GM23248 (cell line): ENCODE measurements around the gene CHTF18.

Experiments
- EZH2 ChIP-seq: fragments of 200-600 bp; sonication (generic); IDR thresholded peaks from 2 replicates; pipeline ENCODE4 v1.6.1; 2018; ENCODE audit warnings: antibody characterized with exemption, mild to moderate bottlenecking; ENCODE audit not compliant: insufficient read depth, poor library complexity, severe bottlenecking
- EZH2phosphoT487 ChIP-seq: fragments of 200-600 bp; sonication (generic); IDR thresholded peaks from 2 replicates; pipeline ENCODE4 v1.6.1; 2018; ENCODE audit warnings: antibody characterized with exemption, moderate library complexity, mild to moderate bottlenecking, low read depth; ENCODE audit not compliant: insufficient read depth

GRCh38 chr16:776824-777223 lies 11.6 kb upstream of the CHTF18 start:
- TF ChIP-seq EZH2 (no peak), EZH2phosphoT487 (no peak)
